CD4-positive, CD25-positive, alpha-beta regulatory T cell (primary cell): ENCODE data around the gene TTC33. TPM values are rescaled to one million over a fixed set of nuclear protein-coding genes. Genes with fewer than 3 reads are reported as not detected.

ENCODE experiments used
- ATAC-seq, 2 donors: fragments of 150-1000 bp; cut with Tn5 transposase; one replicate each; pipeline ENCODE4 v1.10.0; 2021; ENCODE audit warnings: low read depth in 2 of 2, moderate number of reproducible peaks in 2 of 2, moderate library complexity in 1 of 2
- DNase-seq, 3 donors: peaks; one replicate each; pipeline versions ENCODE4 v3.0.0 to v3.0.0-alpha.2; 2012 to 2022; ENCODE audit warnings: mixed read lengths in 1 of 3
- H3K27ac ChIP-seq: one replicate; pipeline ENCODE4 v1.7.0; 2013; ENCODE audit warnings: mild to moderate bottlenecking, low read length; ENCODE audit not compliant: insufficient read depth, poor library complexity, severe bottlenecking
- H3K27me3 ChIP-seq: one replicate; pipeline ENCODE4 v1.7.0; 2013; ENCODE audit warnings: low read length; ENCODE audit not compliant: control insufficient read depth, insufficient read depth
- H3K36me3 ChIP-seq: one replicate; pipeline ENCODE4 v1.7.0; 2013; ENCODE audit warnings: mild to moderate bottlenecking, low read length, moderate library complexity; ENCODE audit not compliant: control insufficient read depth, insufficient read depth
- H3K4me1 ChIP-seq: 2 replicates; pipeline ENCODE4 v1.7.0; 2013; ENCODE audit warnings: mild to moderate bottlenecking, low read length; ENCODE audit not compliant: insufficient read depth, control insufficient read depth, poor library complexity, severe bottlenecking
- H3K4me3 ChIP-seq: one replicate; pipeline ENCODE4 v1.7.0; 2013; ENCODE audit warnings: low read depth, mild to moderate bottlenecking, low read length, moderate library complexity
- H3K9me3 ChIP-seq, 2 experiments: 1 replicate in 1 of 2; 2 replicates in 1 of 2; pipeline ENCODE4 v1.7.0; 2013; ENCODE audit warnings: low read length in 2 of 2, mild to moderate bottlenecking in 1 of 2, moderate library complexity in 1 of 2; ENCODE audit not compliant: control insufficient read depth in 2 of 2
- H3K27ac Mint-ChIP-seq, 3 donors: one replicate each; pipeline ENCODE4 v1.8.0; 2020 to 2022; ENCODE audit warnings: mild to moderate bottlenecking in 3 of 3, mixed read lengths in 3 of 3, moderate library complexity in 2 of 3
- H3K27me3 Mint-ChIP-seq: one replicate; pipeline ENCODE4 v1.8.0; 2022; ENCODE audit warnings: mild to moderate bottlenecking, mixed read lengths
- H3K36me3 Mint-ChIP-seq: one replicate; pipeline ENCODE4 v1.8.0; 2020; ENCODE audit warnings: mixed read lengths
- H3K4me1 Mint-ChIP-seq, 4 donors: one replicate each; pipeline ENCODE4 v1.8.0; 2020 to 2022; ENCODE audit warnings: mixed read lengths in 4 of 4, mild to moderate bottlenecking in 1 of 4
- H3K4me3 Mint-ChIP-seq, 4 donors: one replicate each; pipeline ENCODE4 v1.8.0; 2020 to 2022; ENCODE audit warnings: mild to moderate bottlenecking in 4 of 4, mixed read lengths in 4 of 4, moderate library complexity in 3 of 4
- H3K9me3 Mint-ChIP-seq, 7 donors: one replicate each; pipeline ENCODE4 v1.8.0; 2020 to 2022; ENCODE audit warnings: mixed read lengths in 7 of 7, mild to moderate bottlenecking in 3 of 7, moderate library complexity in 2 of 7
- polyA plus RNA-seq, 4 donors: library from polyadenylated mRNA; unstranded; fragments of 300-500 nt; fragmentation: Illumina TruSeq; gene quantifications; one replicate each; pipeline ENCODE4 v1.2.3, GENCODE V29; 2021
- total RNA-seq: library from RNA; stranded (reverse); gene quantifications from one replicate; pipeline ENCODE4 v1.2.3, GENCODE V29; 2022

The TTC33 gene
- total and polyA plus RNA-seq, 5 donors from 2014 or later = 12.0 to 19.6 (median 16.7) TPM

GRCh38 chr5:40577718-40578117, 178.0 kb downstream of the TTC33 start:
- no peak overlapping the region for H3K27ac Mint-ChIP-seq
- H3K4me1 Mint-ChIP-seq = peaks cover 13 to 21% (median 16%) of the 10 kb centered on the region in 4 donors
- no peaks in the 10 kb centered on the region for H3K27me3 Mint-ChIP-seq
- H3K4me3 Mint-ChIP-seq = no peak overlapping the region
- H3K36me3 Mint-ChIP-seq = no peaks in the 10 kb centered on the region
- ATAC-seq (no peak), DNase-seq (no peak)
- H3K27me3 ChIP-seq = no peaks in the 10 kb centered on the region
- H3K36me3 ChIP-seq = no peaks in the 10 kb centered on the region
- H3K27ac ChIP-seq = no peak overlapping the region
- no peaks in the 10 kb centered on the region for H3K9me3 Mint-ChIP-seq
- H3K4me3 ChIP-seq = no peak overlapping the region
- H3K9me3 ChIP-seq = no peaks in the 10 kb centered on the region
- peaks cover 6% of the 10 kb centered on the region for H3K4me1 ChIP-seq

GRCh38 chr5:40575921-40576320, 179.8 kb downstream of the TTC33 start:
- H3K4me1 Mint-ChIP-seq = peaks cover 13 to 21% (median 16%) of the 10 kb centered on the region in 4 donors
- DNase-seq = no peak
- no peak for ATAC-seq
- Histone ChIP-seq H3K4me3 (no peak overlapping the region), H3K9me3 (no peaks in the 10 kb centered on the region), H3K27ac (no peak overlapping the region), H3K36me3 (no peaks in the 10 kb centered on the region), H3K27me3 (no peaks in the 10 kb centered on the region), H3K4me1 (peaks cover 6% of the 10 kb centered on the region)
- H3K4me3 Mint-ChIP-seq = no peak overlapping the region
- H3K36me3 Mint-ChIP-seq = no peaks in the 10 kb centered on the region
- no peaks in the 10 kb centered on the region for H3K27me3 Mint-ChIP-seq
- H3K27ac Mint-ChIP-seq = no peak overlapping the region
- H3K9me3 Mint-ChIP-seq = peaks cover 0 to 2% (median 0%) of the 10 kb centered on the region in 7 donors

DNA sequence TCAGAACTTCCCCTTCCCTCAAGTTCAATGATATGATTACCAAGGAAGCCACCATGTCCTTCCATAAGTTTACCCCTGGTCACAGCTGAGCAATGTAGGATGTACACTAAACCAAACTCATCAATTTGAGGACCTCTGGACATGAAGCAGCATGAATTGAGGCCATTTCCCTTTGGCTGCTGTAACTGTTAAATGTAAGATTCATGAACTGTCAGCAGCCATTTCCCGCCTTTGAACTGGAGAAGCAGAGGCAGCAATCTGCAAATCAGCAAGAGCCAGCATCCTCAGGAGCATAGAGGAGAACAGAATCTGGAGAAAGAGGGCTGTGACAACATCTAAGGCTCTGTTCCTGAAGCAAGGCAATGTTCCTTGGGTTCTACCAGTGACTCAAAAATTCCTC, 180.3 kb downstream of the TTC33 start:
- Mint-ChIP-seq H3K27me3 (no peaks in the 10 kb centered on the region), H3K4me1 (peaks cover 13 to 18% (median 16%) of the 10 kb centered on the region in 4 donors), H3K27ac (no peak overlapping the region), H3K4me3 (no peak overlapping the region), H3K36me3 (no peaks in the 10 kb centered on the region), H3K9me3 (peaks cover 0 to 2% (median 0%) of the 10 kb centered on the region in 7 donors)
- Histone ChIP-seq H3K9me3 (no peaks in the 10 kb centered on the region), H3K36me3 (no peaks in the 10 kb centered on the region), H3K4me3 (no peak overlapping the region), H3K4me1 (peaks cover 6% of the 10 kb centered on the region), H3K27me3 (no peaks in the 10 kb centered on the region), H3K27ac (no peak overlapping the region)
- ATAC-seq (no peak), DNase-seq (no peak)

GRCh38 chr5:40572937-40573336, 182.8 kb downstream of the TTC33 start:
- Histone ChIP-seq H3K4me1 (no peaks in the 10 kb centered on the region), H3K27ac (no peak overlapping the region), H3K9me3 (no peaks in the 10 kb centered on the region), H3K4me3 (no peak overlapping the region), H3K36me3 (no peaks in the 10 kb centered on the region), H3K27me3 (no peaks in the 10 kb centered on the region)
- Mint-ChIP-seq H3K4me1 (peaks cover 0 to 5% (median 3%) of the 10 kb centered on the region in 4 donors), H3K4me3 (no peak overlapping the region), H3K9me3 (peaks cover 0 to 2% (median 0%) of the 10 kb centered on the region in 7 donors), H3K27me3 (no peaks in the 10 kb centered on the region), H3K27ac (no peak overlapping the region), H3K36me3 (no peaks in the 10 kb centered on the region)
- no peak for DNase-seq
- no peak for ATAC-seq

DNA sequence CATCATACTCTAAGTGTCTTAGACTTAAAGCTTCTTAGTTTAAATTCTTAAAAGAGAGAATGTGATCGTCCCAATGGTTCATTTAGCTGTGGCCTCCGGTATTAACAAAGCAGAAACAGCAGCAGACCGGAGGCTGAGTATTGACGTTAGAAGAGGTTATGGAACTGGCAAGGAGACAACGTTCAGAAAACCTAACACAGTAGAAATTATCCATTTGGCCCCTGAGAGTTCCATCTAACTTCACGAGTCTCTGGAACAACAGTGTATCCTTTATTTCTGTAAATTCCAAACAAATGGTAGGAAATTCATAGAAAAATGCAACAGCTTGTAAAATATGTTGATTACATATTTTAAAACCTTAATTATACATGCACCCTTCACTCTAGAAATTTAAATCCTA, 183.4 kb downstream of the TTC33 start:
- ATAC-seq = no peak
- Histone ChIP-seq H3K36me3 (no peaks in the 10 kb centered on the region), H3K4me3 (no peak overlapping the region), H3K27me3 (no peaks in the 10 kb centered on the region), H3K27ac (no peak overlapping the region), H3K9me3 (no peaks in the 10 kb centered on the region), H3K4me1 (no peaks in the 10 kb centered on the region)
- Mint-ChIP-seq H3K27ac (no peak overlapping the region), H3K9me3 (peaks cover 0 to 2% (median 0%) of the 10 kb centered on the region in 7 donors), H3K4me1 (peaks cover 0 to 5% (median 1%) of the 10 kb centered on the region in 4 donors), H3K36me3 (no peaks in the 10 kb centered on the region), H3K27me3 (no peaks in the 10 kb centered on the region), H3K4me3 (no peak overlapping the region)
- no peak for DNase-seq

DNA sequence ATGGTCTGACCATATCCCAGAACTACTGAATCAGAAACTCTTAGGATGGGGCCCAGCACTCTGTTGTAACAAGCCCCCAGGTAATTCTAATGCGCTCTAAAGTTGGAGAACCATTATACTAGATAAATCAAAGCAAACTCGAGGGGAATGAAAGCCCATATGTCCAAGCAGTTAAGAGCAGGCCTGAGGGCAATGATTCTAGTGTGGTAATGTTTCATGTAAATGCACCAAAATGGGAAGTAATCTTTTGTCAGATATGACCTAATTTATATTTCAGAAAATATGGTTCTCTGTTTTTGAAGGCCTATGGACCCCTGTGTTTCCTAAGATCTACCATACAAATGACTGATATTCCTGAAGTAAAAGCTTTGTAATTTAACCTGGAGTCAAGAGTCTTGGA, 184.0 kb downstream of the TTC33 start:
- peaks cover 0 to 5% (median 1%) of the 10 kb centered on the region in 4 donors for H3K4me1 Mint-ChIP-seq
- H3K4me1 ChIP-seq = no peaks in the 10 kb centered on the region
- H3K27ac Mint-ChIP-seq = no peak overlapping the region
- H3K36me3 ChIP-seq = no peaks in the 10 kb centered on the region
- H3K27me3 ChIP-seq = no peaks in the 10 kb centered on the region
- no peak overlapping the region for H3K4me3 ChIP-seq
- H3K27ac ChIP-seq = no peak overlapping the region
- no peaks in the 10 kb centered on the region for H3K27me3 Mint-ChIP-seq
- ATAC-seq (no peak), DNase-seq (no peak)
- no peaks in the 10 kb centered on the region for H3K36me3 Mint-ChIP-seq
- no peak overlapping the region for H3K4me3 Mint-ChIP-seq
- H3K9me3 ChIP-seq = no peaks in the 10 kb centered on the region
- H3K9me3 Mint-ChIP-seq = peaks cover 0 to 2% (median 0%) of the 10 kb centered on the region in 7 donors

- no peak overlapping the region for H3K4me3 Mint-ChIP-seq
- H3K36me3 ChIP-seq = no peaks in the 10 kb centered on the region
- H3K4me1 ChIP-seq = no peaks in the 10 kb centered on the region
- H3K27ac Mint-ChIP-seq = no peak overlapping the region
- H3K4me3 ChIP-seq = no peak overlapping the region
- no peaks in the 10 kb centered on the region for H3K27me3 ChIP-seq
- H3K9me3 Mint-ChIP-seq = peaks cover 0 to 3% (median 0%) of the 10 kb centered on the region in 7 donors
- no peak overlapping the region for H3K27ac ChIP-seq
- H3K36me3 Mint-ChIP-seq = no peaks in the 10 kb centered on the region
- DNase-seq (peak in 1 of 3 donors; percentile 9), ATAC-seq (peak; percentile 43 to 58)
- peaks cover 0 to 5% (median 1%) of the 10 kb centered on the region in 4 donors for H3K4me1 Mint-ChIP-seq
- no peaks in the 10 kb centered on the region for H3K9me3 ChIP-seq
- H3K27me3 Mint-ChIP-seq = peaks cover 9% of the 10 kb centered on the region
Measured at GRCh38 chr5:40570408-40571129, 185.2 kb downstream of the TTC33 start.
